ENCODE measurements around the gene CCDC149.

- no peak for TF ChIP-seq POLR2AphosphoS5 (IDR thresholded peaks at IDR 0.05; ENCODE audit: low read depth, low read length)
- TF ChIP-seq CTCF (IDR thresholded peaks at IDR 0.05; ENCODE audit: control extremely low read depth in 1 of 3, insufficient read depth in 1 of 3, low read depth in 1 of 3, low read length in 3 of 3), result no peak
- TF ChIP-seq EP300 (IDR thresholded peaks at IDR 0.05; ENCODE audit: borderline replicate concordance in 1 of 2, low read depth in 2 of 2, low read length in 2 of 2), result no peak
- no peak for TF ChIP-seq JUND (IDR thresholded peaks at IDR 0.05; ENCODE audit: low read length)
- TF ChIP-seq NANOG (IDR thresholded peaks at IDR 0.05; ENCODE audit: insufficient read depth, low read depth, low read length, poor library complexity, severe bottlenecking), result no peak
- no peak for TF ChIP-seq HDAC6 (IDR thresholded peaks at IDR 0.05; ENCODE audit: low read depth, low read length)
- no peak for TF ChIP-seq PHF8 (conservative IDR thresholded peaks at IDR 0.05; ENCODE audit: low read depth, low read length)
- no peak for TF ChIP-seq EZH2 (IDR thresholded peaks at IDR 0.05; ENCODE audit: low read depth, low read length, severe bottlenecking)
- TF ChIP-seq CEBPB (IDR thresholded peaks at IDR 0.05; ENCODE audit: low read depth, low read length), result no peak
Observed at GRCh38 chr4:24780936-24781495, 131.8 kb downstream of the CCDC149 start.
